HG03520 (cell line): ENCODE data around the gene IYD.
"Not testable (repeated sequence)": the region's sequence is repeated elsewhere in the genome, so short reads cannot be mapped to it uniquely, and the experiment has no call there.

ENCODE experiments used
- ATAC-seq: cut with Tn5 transposase; IDR thresholded peaks from one replicate; pipeline ENCODE4 v1.9.1; 2021; ENCODE audit warnings: mild to moderate bottlenecking, moderate library complexity; ENCODE audit not compliant: unreplicated experiment

IYD gene

DNA sequence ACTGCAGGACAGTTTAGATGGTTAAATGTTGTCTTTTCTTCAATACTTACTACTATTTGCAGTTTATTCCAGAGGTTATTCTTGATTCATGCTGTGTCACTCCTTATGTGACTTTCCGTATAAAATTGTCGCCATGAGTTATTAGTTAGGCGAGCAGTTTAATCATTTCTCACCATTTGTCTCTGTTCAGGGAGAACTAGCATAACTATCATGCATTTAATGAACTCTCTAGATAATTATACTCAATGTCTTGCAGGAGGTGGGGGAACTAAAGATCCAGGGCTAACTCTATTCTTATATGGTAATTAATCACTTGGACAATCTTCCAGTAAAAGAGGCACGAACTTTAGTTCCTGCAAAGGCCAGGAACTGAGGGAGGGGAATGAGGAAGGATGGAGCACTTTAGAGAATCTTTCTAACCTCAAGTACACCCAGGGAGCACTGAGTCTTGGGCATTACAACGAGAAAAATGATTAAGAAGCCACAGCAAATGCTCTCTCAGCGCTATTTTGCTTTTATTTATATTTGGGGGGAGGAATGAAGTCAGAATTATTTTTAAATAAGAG is 58.3 kb downstream of the IYD start:
- ATAC-seq, result no peak

DNA sequence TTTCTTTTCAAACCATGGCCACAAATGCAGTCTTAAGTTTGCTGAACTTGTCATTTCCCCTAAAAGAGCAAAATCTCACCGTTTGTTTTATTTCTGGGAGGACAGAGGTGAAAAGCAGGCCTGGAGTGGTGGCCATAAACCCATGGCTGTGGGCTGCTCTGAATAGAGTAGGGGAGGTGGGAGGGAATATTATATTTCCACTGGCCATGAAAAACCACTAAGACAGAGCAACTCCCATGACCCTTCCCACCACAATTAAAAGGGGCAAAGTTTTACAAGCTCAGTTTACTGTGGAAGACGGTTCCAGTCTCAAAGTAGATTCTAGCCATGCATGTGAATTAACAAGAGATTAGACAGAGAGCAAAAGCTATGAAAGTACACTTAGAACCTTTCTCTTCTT is 59.0 kb downstream of the IYD start:
- no peak for ATAC-seq

DNA sequence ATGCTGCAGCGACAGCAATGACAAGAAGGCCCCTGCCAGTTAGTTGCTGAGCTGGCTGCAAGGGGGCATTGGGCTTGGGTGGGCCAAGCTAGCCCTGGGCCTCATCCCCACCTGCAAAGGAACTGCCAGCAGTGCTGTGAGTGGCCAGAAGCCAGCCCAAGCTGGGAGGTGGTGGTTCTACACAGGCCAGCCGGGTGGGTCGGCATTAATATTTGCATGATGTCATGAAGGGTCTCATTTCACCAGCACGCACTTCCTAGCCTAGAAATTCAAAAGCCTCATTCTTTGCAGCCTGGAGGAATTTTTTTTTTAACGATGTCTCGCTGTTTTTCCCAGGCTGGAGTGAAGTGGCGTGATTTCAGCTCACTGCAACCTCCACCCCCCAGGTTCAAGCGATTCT is 62.0 kb downstream of the IYD start:
- ATAC-seq, result no peak

DNA sequence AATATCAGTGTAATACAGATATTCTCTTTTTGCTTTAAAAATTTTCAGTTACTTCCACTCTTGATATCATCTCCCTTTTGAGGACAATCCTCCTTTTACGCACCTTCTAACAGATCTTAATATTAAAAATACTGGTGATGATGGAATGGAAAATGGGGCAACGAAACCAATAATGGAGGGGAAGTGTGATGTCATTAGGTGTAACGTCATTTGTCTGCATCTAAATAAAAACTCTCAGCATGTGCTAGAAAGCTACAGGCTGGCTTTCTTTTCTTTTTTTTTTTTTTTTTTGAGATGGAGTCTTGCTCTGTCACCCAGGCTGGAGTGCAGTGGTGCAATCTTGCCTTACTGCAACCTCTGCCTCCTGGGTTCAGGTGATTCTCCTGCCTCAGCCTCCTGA is 66.5 kb downstream of the IYD start:
- no peak for ATAC-seq

DNA sequence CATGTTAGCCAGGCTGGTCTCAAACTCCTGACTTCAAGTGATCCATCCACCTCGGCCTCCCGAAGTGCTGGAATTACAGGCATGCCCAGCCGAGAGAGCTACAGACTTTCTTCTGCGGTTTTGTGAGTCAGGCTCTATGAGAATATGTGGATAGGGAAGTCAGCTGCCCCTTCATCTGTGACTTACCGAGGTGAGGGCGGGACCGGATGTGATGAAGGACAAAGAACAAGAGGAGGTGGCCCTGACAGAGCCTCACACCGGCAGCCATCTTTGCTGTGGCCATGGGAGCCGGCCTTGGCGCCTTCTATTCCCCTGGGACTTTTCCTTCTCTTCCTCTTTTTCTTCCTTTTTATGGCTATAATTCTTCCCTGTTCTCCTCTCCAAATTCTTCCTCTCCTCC is 67.0 kb downstream of the IYD start:
- ATAC-seq, result no peak

DNA sequence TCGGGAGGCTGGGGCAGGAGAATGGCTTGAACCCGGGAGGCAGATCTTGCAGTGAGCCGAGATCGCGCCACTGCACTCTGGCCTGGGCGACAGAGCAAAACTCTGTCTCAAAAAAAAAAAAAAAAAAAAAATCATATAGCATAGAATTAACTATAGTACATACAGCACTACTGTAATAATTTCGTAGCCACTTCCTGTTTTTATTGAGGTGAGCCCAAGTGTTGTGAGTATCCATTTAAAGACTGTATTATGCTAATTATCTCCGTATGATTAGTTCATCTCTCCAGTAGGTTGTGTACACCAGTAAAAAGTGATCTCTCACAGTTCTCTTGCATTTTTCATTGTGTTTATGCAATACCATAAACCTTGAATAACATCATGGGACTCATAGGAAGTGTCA is 70.6 kb downstream of the IYD start:
- ATAC-seq, result no peak

DNA sequence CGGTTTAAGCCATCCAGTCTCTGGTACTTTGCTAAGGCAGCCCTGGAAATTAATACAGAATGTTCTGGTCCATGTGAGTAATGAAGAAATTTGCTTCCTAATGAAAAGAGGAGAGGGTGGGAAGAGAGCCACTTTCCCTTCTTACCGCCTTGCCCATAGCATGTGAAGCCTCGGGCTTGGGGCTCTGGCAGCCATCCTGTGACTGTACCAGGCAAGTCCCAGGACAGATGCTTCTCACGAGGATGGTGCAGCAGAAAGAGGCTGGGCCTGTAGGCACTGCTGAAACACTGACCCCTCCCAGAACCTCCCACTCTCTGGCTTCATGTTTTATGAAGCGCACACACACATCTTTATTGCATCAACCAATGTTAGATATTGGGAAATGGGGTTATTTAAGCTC is 74.8 kb downstream of the IYD start:
- no peak for ATAC-seq

DNA sequence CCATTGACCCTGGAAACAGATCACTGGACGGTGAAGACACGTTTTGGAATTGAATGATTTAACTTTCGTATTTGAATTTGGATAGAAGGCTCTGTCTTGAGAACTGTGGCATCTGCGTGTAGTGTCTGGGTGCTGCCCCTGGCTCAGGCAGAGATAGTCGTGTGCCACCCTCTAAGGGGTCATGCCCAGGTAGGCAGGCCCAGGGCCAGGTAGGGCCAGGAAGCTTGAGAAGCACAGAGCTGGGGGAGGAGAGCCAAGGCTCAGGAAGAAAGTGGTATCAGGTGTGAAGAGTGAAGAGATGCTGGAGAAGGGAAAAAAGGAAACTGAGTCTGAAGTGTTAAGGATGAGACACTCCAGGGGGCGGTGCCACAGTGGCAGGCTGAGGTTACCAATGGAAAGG is 75.5 kb downstream of the IYD start:
- ATAC-seq, result no peak

DNA sequence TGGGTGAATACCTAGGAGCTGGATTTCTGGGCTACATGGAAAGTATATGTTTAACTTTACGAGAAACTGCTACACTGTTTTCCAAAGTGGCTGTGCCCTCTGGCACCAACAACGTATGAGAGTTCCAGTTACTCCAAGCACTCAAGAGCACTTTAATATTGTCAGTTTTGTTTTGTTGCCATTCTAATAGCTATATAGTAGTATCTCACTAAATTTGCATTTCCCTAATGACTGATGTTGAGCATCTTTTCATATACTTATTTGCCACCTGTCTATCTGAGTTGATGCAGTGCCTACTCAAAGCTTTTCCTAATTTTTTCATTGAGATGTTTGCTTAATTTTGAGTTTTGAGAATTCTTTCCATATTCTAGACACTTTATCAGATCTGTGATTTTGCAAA is 76.7 kb downstream of the IYD start:
- ATAC-seq, result no peak

DNA sequence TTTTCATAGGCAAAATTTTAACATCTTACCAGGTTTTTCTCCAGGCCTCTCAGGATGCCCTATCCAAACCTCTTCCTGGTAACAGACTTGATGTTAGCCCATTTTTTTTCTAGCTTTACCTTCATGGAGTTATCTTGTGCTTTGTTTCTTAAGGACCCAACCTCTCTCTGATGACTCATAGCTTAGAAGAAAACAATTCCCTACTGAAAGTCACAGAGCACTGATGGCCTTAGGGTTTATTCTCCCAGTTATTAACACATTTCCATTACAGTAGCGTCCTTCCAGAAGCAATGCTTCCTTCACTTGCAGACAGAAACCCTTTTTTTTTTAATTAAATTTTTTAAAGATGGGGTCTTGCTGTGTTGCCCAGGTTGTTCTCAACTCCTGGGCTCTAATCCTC is 79.4 kb downstream of the IYD start:
- no peak for ATAC-seq

DNA sequence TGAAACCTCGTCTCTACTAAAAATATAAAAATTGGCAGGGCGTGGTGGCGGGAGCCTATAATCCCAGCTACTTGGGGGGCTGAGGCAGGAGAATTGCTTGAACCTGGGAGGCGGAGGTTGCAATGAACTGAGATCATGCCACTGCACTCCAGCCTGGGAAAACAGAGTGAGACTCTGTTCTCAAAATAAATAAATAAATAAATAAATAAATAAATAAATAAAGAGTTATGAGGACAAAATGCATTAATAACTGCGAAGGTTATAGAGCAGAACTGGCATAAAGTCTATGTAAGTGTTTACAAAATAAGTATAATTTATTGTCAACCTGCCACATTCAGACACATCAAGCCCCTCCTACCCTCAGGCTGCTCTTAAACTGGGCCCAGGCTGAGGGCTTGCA is 80.2 kb downstream of the IYD start:
- ATAC-seq, result not testable (repeated sequence)

DNA sequence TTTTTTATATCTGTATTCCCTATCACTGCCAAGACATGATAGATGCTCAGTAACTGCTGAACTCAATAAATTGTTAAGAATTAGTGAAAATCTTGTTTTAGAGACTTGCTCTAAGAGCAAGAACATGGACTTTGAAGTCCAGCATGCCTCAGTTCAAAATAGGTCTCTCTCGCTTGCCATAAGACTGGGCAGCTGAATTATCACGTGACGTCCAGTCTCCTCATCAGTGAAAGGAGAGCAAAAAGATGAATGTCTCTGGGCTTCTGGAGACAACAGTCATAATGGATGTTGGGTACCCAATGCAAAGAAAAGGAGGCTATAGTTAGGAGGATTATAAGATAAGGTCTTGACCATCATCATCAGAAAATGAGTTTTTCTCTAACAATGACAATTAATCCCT is 82.1 kb downstream of the IYD start:
- ATAC-seq, result no peak

DNA sequence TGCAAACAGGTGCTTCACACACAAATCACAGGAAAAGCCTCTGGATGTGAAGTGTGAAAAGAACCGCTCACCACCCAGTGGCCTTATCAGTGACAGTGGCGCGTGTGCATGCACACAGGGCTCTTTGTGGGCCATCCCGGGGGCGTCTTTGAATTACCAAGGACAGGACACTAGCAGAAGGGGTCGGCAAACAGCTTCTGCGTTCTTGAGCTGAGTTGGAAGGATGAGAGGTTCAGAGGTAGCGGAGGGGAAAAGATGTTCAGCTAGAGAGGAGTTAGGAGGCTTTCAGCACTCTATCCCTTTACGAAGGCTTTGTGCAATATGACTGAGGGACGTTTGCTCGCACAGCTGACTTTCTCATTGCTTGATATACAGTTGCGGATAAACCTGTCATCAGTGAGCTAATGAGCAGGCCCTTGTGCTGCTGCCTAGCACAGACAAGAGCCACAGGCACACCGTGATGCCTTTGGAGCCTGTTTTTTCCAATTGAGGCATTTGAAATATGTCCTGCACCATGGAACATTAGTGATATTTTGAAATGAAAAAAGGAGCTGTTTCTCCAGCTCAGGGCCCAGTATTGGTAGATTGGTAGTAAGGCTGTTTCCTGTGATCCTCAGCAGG is 83.1 kb downstream of the IYD start:
- ATAC-seq, result no peak

DNA sequence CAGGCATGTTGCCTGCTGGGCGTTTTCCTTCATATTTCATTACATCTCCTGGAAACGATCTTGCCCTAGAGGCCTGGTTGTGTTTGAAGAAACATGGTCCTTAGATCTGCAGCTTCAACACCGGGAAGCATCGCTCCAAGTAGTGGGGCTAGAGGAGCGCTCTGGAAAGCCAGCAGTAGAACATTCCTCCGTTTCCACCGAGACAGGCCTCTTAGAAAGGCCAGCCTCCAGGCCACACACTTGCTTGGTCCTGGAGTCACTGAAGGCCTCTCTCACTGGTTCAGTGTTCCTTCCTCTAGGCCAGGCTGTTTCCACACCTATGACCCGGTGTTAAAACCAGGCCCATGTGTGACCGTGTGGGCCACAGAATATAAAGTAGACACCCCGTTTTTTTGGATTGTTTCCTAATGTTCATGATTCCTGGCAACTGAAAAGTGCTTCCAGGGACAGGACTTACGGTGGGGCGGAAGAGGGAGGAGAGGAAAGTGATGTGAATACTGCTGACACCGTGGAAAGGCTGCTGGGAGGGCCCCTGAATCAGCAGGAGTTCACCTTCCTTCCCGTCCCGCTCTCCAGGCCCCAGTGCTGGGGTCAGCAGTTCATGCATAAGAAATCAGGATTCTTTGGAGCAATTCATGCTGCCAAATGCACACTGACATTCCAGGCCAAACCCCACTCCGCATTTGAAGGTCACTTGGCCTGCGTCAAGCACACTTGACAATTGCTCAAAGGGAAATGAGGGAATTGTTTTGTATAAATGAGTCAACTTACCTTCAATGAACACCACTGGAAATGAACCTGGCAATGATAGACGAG is 83.8 kb downstream of the IYD start:
- ATAC-seq, result no peak

DNA sequence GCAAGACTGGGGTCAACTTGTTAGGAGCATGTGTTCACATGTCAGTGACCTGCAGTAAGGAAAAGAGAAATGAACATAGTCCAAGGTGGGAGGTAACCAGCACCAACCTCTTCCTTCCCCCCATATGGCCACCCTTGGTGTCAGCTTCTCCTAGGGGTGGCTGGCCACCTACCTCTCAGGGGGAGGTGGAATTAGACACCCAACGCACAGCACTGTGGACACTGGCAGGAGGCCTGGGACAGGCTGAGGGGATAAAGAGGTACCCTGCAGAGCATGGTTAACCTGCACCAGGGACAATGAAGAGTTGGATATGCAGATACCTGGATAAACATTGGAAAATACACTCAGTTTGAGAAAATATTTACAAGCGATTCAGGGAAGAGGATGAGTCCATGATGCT is 84.5 kb downstream of the IYD start:
- ATAC-seq, result no peak
